LNCAP (cell line): ENCODE results near the gene DENND4B.

Experiments used
- CTCF ChIP-seq: fragments of 450-650 bp; IDR thresholded peaks from 2 replicates; pipeline ENCODE4 v1.5.1; 2017; ENCODE audit warnings: mild to moderate bottlenecking

Gene DENND4B

GRCh38 chr1:153883223-153883622 lies 63.3 kb downstream of the DENND4B start:
- no peak for TF ChIP-seq CTCF

- TF ChIP-seq CTCF = no peak
These were observed 64.1 kb downstream of the DENND4B start for GRCh38 chr1:153882296-153882912.

GRCh38 chr1:153881751-153882150 lies 64.8 kb downstream of the DENND4B start:
- no peak for TF ChIP-seq CTCF

GRCh38 chr1:153880962-153881361 lies 65.6 kb downstream of the DENND4B start:
- no peak for TF ChIP-seq CTCF

GRCh38 chr1:153880024-153880423 lies 66.5 kb downstream of the DENND4B start:
- TF ChIP-seq CTCF = no peak
